B cell (primary cell): ENCODE results near the gene PTEN.

Experiments
- EZH2 ChIP-seq: IDR thresholded peaks from 2 replicates; pipeline ENCODE4 v1.6.1; 2012; ENCODE audit warnings: borderline replicate concordance, low read depth, mild to moderate bottlenecking, moderate library complexity, low read length; ENCODE audit not compliant: insufficient read depth, poor library complexity, severe bottlenecking
- TF ChIP-seq, protein P1 (sequence below): fragments of 200-600 bp; IDR thresholded peaks from one replicate; pipeline ENCODE4 v1.8.0; 2022; ENCODE audit warnings: antibody characterized with exemption, mild to moderate bottlenecking

DNA sequence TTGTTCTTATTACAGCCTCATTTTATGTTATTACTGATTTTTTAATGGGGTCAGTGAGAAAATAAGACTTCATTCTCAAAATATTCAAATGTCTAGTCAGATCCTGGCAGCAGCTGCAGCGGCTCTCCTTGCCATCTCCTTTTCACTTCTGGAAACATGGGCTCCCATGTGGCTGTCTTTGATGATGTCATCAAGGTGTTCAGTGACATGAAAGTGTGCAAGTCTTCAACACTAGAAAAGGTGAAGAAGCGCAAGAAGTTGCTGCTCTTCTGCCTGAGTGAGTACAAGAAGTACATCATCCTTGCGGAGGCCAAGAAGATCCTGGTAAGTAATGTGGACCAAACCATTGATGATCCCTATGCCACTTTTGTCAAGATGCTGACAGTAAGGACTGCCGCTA, 19.7 kb upstream of the PTEN start:
- TF ChIP-seq, protein P1, sequence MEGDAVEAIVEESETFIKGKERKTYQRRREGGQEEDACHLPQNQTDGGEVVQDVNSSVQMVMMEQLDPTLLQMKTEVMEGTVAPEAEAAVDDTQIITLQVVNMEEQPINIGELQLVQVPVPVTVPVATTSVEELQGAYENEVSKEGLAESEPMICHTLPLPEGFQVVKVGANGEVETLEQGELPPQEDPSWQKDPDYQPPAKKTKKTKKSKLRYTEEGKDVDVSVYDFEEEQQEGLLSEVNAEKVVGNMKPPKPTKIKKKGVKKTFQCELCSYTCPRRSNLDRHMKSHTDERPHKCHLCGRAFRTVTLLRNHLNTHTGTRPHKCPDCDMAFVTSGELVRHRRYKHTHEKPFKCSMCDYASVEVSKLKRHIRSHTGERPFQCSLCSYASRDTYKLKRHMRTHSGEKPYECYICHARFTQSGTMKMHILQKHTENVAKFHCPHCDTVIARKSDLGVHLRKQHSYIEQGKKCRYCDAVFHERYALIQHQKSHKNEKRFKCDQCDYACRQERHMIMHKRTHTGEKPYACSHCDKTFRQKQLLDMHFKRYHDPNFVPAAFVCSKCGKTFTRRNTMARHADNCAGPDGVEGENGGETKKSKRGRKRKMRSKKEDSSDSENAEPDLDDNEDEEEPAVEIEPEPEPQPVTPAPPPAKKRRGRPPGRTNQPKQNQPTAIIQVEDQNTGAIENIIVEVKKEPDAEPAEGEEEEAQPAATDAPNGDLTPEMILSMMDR, result no peak
- no peak for TF ChIP-seq EZH2
